ENCODE data around the gene ARL8A.
"Not testable (repeated sequence)": the region's sequence is repeated elsewhere in the genome, so short reads cannot be mapped to it uniquely, and the experiment has no call there.

ARL8A gene

DNA sequence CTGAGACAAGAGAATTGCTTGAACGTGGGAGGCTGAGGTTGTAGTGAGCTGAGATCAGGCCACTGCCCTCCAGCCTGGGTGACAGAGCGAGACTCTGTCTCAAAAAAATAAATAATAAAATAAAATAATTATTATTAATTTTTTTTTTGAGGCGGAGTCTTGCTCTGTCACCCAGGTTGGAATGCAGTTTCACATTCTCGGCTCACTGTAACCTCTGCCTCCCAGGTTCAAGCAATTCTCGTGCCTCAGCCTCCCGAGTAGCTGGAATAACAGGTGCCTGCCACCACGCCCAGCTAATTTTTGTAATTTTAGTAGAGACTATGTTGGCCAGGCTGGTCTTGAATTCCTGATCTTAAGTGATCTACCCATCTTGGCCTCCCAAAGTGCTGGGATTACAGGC lies 32.9 kb downstream of the ARL8A start:
- not testable (repeated sequence) for H3K27ac Mint-ChIP-seq; H3K27me3 Mint-ChIP-seq; H3K9me3 Mint-ChIP-seq; H3K36me3 Mint-ChIP-seq (ENCODE audit: low read depth); H3K4me3 Mint-ChIP-seq; DNase-seq; ATAC-seq; H3K4me1 Mint-ChIP-seq

DNA sequence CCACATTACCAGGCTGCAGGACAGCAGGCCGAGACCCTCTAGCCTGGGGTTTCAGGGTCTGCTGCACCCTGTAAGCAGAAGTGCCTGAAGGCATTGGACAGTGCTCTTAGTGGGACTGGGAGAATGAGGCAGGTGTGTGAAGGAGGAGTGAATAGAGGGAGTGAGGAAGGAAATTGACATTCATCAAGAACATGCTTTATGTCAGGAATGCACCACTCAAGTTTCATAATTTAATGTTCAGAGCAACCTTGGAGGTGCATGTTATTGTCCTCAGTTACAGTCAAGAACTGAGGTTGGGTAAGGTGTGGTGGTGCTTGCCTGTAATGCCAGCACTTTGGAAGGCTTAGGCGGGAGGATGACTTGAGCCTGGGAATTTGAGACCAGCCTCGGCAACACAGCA lies 33.6 kb downstream of the ARL8A start:
- Mint-ChIP-seq H3K27ac (no peak overlapping the region), H3K27me3 (peaks cover 2% of the 10 kb centered on the region), H3K4me1 (no peaks in the 10 kb centered on the region), H3K4me3 (no peak overlapping the region), H3K36me3 (ENCODE audit: low read depth) (no peaks in the 10 kb centered on the region), H3K9me3 (no peaks in the 10 kb centered on the region)
- ATAC-seq: no peak
- no peak for DNase-seq

DNA sequence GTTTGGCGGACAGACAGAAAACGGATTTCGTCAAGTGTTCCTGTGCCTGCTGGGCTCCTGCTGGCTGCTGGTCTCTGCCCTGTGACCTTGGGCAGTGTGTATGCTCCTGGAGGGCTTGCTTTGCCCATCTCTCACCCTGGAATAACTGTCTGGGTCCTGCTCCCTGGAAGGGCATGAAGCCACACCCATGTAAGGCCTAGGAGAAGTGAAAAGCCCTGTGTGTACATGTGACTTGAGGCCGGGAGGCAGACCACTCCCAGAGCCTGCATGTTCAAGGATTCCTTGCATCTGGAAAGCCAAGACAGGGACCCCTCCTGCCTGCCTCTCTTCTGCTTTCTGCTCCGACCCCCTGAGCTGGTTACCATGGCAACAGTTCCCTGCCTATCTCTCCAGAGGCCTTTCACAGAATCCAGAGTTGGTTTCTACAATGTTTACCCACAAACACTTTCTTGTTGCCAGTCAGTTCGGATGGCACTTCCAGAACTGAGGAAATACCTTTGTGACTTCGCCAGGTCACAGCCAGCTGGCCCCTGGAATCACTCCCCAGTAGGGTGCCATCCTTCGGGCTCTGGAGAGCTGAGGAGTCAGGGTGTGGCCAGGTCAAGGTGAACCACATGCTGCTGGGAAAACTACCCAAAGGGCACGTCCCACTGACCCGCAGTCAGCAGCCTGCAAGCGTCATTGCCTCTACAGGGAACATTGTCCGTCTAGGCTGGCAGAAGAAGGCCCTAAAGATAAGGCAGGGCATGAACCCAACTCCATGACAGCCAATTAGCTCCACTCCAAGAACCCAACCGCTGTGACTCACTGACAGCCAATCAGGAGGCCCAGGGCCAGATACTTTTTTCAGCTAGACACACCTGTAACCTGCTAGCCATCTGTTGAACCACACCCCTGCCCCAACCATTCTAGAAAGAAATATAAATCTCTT lies 36.5 kb downstream of the ARL8A start:
- Mint-ChIP-seq H3K4me1 (no peaks in the 10 kb centered on the region), H3K36me3 (ENCODE audit: low read depth) (no peaks in the 10 kb centered on the region), H3K27me3 (no peaks in the 10 kb centered on the region), H3K4me3 (no peak overlapping the region), H3K9me3 (no peaks in the 10 kb centered on the region), H3K27ac (no peak overlapping the region)
- no peak for ATAC-seq
- DNase-seq: no peak

DNA sequence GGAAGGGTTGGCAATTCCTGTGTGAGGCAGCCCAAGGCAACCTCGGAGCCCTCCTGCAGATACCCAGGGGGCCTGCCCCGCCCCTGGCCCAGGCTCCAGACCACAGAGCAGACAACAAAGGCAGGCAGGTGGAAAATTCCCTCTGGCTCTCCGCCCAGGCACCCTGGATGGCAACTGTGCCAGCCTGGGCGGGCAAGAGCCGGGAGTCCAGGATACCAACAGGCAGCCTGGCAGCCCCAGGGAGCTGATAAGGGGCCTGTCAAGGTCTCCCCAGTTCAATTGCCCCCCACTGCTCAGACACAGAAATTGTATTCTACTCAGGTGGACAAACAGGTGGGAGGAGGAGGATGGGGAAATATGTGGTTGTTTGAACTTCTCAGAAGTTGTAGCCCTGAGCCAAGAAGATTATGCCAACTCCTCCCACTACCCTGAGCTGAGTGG lies 37.2 kb downstream of the ARL8A start:
- ATAC-seq: no peak
- Mint-ChIP-seq H3K4me3 (no peak overlapping the region), H3K27me3 (no peaks in the 10 kb centered on the region), H3K27ac (no peak overlapping the region), H3K36me3 (ENCODE audit: low read depth) (no peaks in the 10 kb centered on the region), H3K4me1 (no peaks in the 10 kb centered on the region), H3K9me3 (no peaks in the 10 kb centered on the region)
- no peak for DNase-seq

DNA sequence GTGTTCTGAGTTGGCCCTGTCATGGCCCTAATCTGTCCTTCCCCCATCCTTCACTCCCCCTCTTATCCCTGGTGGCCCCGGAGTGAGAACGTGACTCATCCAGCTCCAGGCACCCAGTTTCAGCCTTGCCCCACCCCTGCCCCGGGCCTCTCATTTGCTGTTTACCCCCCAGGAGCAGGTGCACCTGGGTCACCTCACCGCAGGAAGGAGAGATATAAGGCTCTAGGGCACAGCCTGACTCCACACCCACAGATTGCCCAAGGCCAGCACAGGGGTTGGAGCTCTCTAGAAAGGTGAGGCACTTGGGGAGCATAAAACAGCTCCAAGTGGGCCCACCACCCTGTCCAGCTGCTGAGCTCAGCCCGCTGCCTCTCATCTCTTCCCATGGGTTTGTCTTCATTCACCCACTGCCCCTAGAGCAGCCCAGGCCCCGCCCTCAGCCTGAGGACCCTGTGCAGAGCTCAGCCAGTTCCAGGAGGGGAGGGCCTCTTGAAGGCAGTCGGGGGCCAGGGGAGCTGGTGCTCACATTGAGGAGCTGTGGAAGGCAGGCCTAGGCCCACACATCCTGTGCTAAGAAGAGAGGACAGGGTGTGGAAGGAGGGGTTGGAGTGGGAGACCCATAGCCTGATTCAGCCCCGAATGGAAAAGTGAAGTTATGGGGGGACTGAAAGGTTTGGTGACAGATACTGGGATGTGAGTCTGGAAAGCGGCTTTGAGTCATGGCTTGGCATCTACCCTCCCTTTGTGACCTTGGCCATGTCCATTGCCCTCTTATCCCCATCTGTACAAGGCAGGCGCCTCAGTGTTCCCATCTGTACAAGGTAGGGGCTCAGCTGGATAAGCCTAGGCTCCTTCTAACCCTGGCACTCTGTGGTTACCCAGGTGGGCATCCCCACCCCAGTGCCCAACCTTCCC lies 37.9 kb downstream of the ARL8A start:
- H3K27me3 Mint-ChIP-seq: no peaks in the 10 kb centered on the region
- ATAC-seq: no peak
- DNase-seq: no peak
- H3K9me3 Mint-ChIP-seq: no peaks in the 10 kb centered on the region
- no peak overlapping the region for H3K4me3 Mint-ChIP-seq
- H3K4me1 Mint-ChIP-seq: no peaks in the 10 kb centered on the region
- H3K36me3 Mint-ChIP-seq (ENCODE audit: low read depth): no peaks in the 10 kb centered on the region
- H3K27ac Mint-ChIP-seq: no peak overlapping the region

DNA sequence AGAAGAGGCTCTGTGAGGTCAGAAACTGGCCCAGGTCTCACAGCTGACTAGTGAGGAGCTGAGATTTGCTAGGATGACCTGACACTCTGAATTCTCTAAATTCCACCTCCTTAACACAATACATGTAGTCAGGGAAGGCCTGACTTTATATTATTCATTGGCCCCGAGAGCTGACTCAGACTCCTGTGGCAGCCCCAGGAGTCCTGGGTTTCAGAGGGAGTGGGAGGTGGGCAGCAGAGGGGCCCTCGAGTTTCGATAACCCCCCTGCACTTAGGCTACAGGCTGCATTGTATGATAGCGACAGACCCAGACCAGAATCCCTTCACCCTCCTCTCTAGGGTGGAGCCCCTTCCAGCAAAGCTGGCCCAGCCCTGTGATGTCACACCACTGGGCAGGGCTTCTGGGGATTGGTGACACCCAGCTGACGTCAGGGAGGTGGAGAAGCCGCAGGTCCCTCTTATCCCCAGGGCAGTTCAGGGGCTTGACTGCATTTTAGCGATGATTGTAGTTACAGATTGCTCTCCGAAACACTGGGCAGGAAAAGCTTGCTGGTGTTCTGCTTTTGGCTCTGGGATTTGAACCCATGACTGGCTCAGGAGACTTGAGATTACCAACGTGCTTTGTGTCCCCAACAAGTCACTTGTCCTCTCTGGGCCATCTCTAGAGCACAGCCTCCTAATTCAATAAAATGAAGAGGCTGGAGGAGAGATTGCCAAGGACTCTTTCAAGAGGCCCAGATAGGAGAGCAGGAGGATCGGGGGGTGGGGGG lies 38.8 kb downstream of the ARL8A start:
- Mint-ChIP-seq H3K9me3 (no peaks in the 10 kb centered on the region), H3K27ac (no peak overlapping the region), H3K4me3 (no peak overlapping the region), H3K4me1 (no peaks in the 10 kb centered on the region), H3K36me3 (ENCODE audit: low read depth) (no peaks in the 10 kb centered on the region), H3K27me3 (no peaks in the 10 kb centered on the region)
- ATAC-seq (no peak), DNase-seq (no peak)

DNA sequence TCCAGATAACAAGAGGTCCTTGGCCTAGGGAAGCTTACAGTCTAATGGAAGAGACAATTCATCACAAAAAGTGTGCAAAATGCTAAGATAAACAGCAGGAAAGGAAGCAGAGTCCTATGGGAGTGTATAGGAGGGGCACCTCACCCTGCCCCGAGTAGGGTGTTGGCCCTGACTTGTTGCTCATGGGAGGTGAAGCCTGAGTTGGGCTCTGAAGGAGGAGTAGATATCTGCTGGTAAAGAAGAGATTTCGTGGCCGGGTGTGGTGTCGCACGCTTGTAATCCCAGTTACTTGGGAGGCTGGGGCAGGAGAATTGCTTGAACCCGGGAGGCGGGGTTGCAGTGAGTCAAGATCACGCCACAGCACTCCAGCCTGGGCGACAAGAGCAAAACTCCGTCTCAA lies 40.5 kb downstream of the ARL8A start:
- H3K27me3 Mint-ChIP-seq: no peaks in the 10 kb centered on the region
- H3K27ac Mint-ChIP-seq: no peak overlapping the region
- H3K4me3 Mint-ChIP-seq: no peak overlapping the region
- H3K4me1 Mint-ChIP-seq: no peaks in the 10 kb centered on the region
- ATAC-seq: no peak
- DNase-seq: no peak
- H3K36me3 Mint-ChIP-seq (ENCODE audit: low read depth): no peaks in the 10 kb centered on the region
- H3K9me3 Mint-ChIP-seq: no peaks in the 10 kb centered on the region

DNA sequence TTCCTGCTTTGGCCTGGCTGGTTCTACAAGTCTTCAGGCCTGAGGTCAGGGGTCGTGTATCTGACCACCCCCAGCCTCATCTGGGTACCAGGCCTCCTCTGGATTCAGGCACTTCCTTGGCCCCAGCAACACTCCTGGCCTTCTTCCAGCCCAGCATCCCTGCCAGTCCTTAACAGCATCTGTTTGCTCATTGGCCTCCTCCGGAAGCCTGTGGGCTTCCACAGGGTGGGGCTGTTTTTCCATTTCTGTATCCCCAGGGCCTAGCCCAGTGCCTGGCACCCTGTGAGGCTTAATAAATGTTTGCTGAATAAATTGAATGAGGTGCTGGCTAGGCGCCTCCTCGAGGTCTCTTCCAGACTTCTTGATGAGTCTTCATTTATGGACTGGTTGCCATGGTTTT lies 43.4 kb downstream of the ARL8A start:
- DNase-seq (no peak), ATAC-seq (no peak)
- Mint-ChIP-seq H3K4me3 (no peak overlapping the region), H3K36me3 (ENCODE audit: low read depth) (no peaks in the 10 kb centered on the region), H3K27ac (no peak overlapping the region), H3K4me1 (no peaks in the 10 kb centered on the region), H3K9me3 (no peaks in the 10 kb centered on the region), H3K27me3 (peaks cover 2% of the 10 kb centered on the region)

DNA sequence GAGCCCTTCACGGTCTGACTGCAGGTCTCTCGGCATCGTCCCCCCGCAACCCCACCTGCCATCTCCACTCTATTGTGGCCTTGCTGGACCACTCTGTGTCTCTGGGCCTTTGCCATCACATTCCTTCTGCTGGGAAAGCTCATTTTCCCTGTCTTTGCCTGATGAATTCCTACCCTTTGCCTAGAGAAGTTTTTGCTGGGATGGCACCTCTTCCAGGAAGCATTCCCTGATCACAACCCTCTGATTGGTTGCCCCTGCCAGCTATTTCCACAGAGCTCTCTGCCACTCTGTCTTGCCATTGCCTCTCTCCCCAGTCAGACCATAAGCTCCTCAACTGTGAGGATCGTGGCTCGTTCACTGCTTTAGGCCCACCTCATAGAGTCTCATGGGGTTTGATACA lies 50.7 kb downstream of the ARL8A start:
- H3K27me3 Mint-ChIP-seq: peaks cover 6% of the 10 kb centered on the region
- H3K4me1 Mint-ChIP-seq: no peaks in the 10 kb centered on the region
- ATAC-seq: no peak
- no peaks in the 10 kb centered on the region for H3K9me3 Mint-ChIP-seq
- no peak for DNase-seq
- H3K36me3 Mint-ChIP-seq (ENCODE audit: low read depth): no peaks in the 10 kb centered on the region
- H3K27ac Mint-ChIP-seq: no peak overlapping the region
- no peak overlapping the region for H3K4me3 Mint-ChIP-seq

DNA sequence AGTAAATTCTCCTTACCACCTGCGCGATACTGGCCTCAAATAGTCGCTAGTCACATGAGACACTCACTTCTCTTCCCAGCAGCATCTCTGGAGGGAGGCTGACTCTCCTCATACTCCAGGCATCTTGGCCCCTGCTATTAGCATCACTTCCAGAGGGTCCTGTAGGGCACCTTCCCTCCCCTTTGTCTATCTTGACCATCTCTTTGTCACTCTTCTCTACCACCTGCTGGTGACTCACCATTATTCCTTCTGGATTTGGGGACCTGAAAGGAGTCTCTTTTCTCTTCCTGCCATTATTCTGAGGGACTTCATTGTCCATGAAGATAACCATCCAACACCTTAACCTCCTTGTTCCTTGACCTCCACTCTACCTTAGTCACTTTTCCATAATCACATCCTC lies 53.5 kb downstream of the ARL8A start:
- DNase-seq (no peak), ATAC-seq (no peak)
- no peak overlapping the region for H3K4me3 Mint-ChIP-seq
- H3K36me3 Mint-ChIP-seq (ENCODE audit: low read depth): no peaks in the 10 kb centered on the region
- H3K4me1 Mint-ChIP-seq: no peaks in the 10 kb centered on the region
- H3K27me3 Mint-ChIP-seq: peaks cover 4% of the 10 kb centered on the region
- no peaks in the 10 kb centered on the region for H3K9me3 Mint-ChIP-seq
- no peak overlapping the region for H3K27ac Mint-ChIP-seq

DNA sequence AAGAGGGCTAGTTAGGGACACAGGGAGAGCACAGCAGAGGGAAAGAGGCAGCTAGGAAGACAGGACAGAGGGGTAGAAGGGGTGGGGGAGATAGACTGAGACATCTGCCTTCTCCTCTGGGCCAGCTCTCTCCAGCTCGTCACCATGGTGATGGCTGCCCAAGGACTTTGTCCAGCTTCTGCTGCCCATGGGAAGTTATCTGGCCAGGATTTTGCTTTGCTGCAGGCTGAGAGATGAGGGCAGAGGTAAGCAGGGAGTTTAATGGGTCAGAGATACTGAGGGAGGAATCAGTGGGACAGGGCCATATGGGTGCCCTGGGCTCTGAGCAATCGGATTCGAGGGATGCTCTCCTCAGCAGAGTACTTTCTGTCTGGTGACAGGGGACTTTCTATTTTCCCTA lies 56.3 kb downstream of the ARL8A start:
- H3K27me3 Mint-ChIP-seq: no peaks in the 10 kb centered on the region
- no peaks in the 10 kb centered on the region for H3K4me1 Mint-ChIP-seq
- DNase-seq (no peak), ATAC-seq (no peak)
- H3K4me3 Mint-ChIP-seq: no peak overlapping the region
- H3K36me3 Mint-ChIP-seq (ENCODE audit: low read depth): no peaks in the 10 kb centered on the region
- no peak overlapping the region for H3K27ac Mint-ChIP-seq
- H3K9me3 Mint-ChIP-seq: no peaks in the 10 kb centered on the region

DNA sequence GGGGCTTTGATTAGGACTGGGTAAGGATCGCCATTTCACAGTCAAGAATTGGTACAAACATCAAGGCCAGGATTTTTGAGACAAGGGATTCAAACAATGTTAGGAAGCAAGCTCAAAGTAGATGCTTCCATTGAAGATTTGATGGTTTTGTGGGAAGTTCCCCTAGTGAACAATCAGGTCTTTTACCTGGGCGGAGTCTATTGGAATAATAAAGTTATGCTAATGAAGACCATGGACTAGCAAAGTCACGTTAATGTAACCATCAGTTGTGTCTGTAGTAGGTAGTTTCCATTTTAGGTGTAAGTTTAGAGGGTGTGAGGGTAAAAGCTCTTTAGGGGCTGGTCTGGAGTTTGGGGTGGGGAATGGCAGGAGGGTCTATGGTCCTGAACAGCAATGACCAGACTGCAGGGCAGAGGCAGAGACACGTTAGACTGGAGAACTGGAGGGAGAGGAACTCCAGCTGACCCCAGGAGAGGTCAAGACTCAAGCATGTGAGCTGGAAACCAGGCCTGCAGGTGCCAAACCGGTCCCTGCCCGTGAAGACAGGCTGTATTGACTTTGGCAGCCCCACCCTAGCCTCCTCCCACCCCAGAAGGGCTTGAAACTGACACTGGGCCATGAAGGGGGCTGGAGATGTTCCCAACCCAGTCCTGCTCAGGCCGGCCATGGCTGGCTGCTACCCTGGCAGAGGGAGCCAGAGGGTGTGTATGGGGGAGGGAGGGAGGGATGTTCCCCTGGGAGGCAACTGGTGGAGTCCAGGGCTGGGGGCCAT lies 57.8 kb downstream of the ARL8A start:
- Mint-ChIP-seq H3K27me3 (no peaks in the 10 kb centered on the region), H3K9me3 (no peaks in the 10 kb centered on the region)

DNA sequence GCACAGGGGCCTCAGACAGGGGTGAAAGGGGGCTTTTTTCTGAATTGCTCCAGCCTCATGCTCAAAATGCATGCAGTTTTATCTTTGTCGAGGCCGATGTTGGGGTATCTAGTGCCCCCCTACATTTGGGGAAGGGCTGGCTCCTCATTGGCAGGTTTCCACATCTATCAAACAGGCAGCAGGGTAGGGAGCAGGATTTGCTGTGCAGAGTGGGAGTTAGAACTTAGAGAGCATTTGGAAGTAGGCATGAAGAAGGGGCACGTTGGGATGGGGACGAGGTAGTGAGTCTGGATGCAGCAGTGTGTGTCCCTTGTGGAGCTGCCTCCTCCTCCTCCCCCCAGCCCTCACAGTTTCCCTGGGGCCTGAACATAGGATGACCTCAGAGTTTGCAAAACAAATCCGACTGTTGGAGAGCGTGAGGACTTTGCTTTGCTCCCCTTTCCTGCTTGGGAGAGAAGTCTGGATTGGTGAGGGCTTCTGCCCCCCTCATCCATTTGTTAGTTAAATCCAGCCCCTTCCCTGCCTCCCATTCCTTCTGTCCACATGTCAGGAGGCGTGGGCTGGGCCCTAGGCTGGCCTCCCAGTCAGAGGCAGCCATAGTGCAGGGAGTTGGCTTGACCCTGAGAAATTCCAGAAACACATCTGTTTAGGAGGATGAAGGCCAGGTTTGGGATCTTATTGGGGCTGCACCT lies 58.7 kb downstream of the ARL8A start:
- Mint-ChIP-seq H3K27ac (no peak overlapping the region), H3K36me3 (ENCODE audit: low read depth) (no peaks in the 10 kb centered on the region), H3K27me3 (no peaks in the 10 kb centered on the region), H3K4me3 (no peak overlapping the region), H3K9me3 (no peaks in the 10 kb centered on the region), H3K4me1 (no peaks in the 10 kb centered on the region)
- DNase-seq (no peak), ATAC-seq (no peak)

More for the DNA sequence above, 57.8 kb downstream of the ARL8A start:
- no peaks in the 10 kb centered on the region for H3K4me1 Mint-ChIP-seq
- no peaks in the 10 kb centered on the region for H3K36me3 Mint-ChIP-seq (ENCODE audit: low read depth)
- ATAC-seq: no peak
- H3K4me3 Mint-ChIP-seq: no peak overlapping the region
- no peak overlapping the region for H3K27ac Mint-ChIP-seq
- no peak for DNase-seq
